GM21423 (cell line): ENCODE measurements around the gene CCDC183.

Experiments used
- ATAC-seq: cut with Tn5 transposase; IDR thresholded peaks from one replicate; pipeline ENCODE4 v1.9.1; 2021; ENCODE audit warnings: mild to moderate bottlenecking, moderate library complexity; ENCODE audit not compliant: unreplicated experiment

The CCDC183 gene

GRCh38 chr9:136847826-136848392, 51.8 kb downstream of the CCDC183 start:
- ATAC-seq, result no peak

GRCh38 chr9:136848393-136849037, 52.4 kb downstream of the CCDC183 start:
- peak; percentile 0 for ATAC-seq

DNA sequence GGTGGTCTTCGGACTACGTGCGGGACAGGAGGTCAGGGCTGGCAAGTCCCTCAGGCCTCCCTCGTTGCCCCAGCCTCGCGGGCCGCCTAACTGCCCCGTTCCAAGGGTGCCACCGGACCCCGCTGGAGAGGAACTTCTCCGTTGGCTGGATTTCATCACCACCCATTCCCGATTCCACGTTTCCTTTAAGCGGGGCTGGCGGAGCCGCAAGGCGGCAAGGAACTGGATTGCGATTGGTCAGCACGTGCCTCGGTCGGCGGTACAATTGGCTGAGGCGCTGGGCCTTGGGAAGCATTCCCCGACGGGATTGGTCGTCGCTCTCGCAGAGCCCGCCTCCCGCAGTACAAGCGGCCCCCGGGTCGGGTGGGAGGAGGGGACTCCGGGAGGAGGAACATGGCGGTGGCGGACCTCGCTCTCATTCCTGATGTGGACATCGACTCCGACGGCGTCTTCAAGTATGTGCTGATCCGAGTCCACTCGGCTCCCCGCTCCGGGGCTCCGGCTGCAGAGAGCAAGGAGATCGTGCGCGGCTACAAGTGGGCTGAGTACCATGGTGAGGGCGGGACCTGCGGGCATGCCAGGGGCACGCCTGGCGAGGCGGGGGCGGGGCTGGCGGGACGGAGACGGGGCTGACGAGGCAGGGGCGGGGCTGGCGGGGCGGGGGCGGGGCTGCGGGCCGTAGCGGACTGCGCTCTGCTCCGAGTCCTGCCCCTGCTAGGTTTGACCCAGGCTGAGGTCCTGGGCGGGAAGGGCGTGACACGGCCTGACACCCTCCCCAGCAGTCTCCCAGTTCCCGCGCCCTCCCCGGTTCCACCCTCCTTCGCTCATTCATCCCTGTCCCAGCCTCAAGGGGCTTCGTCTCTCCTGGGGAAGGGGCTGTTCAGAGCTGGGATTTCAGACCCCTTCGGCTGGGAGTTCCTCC, 53.2 kb downstream of the CCDC183 start, which contains the start of gene PHPT1:
PHPT1 (plus strand) TSS at position 372 of the 922 bp plus-strand sequence; CDS start at position 394, 22 bp downstream.
- peak; percentile 77 for ATAC-seq

DNA sequence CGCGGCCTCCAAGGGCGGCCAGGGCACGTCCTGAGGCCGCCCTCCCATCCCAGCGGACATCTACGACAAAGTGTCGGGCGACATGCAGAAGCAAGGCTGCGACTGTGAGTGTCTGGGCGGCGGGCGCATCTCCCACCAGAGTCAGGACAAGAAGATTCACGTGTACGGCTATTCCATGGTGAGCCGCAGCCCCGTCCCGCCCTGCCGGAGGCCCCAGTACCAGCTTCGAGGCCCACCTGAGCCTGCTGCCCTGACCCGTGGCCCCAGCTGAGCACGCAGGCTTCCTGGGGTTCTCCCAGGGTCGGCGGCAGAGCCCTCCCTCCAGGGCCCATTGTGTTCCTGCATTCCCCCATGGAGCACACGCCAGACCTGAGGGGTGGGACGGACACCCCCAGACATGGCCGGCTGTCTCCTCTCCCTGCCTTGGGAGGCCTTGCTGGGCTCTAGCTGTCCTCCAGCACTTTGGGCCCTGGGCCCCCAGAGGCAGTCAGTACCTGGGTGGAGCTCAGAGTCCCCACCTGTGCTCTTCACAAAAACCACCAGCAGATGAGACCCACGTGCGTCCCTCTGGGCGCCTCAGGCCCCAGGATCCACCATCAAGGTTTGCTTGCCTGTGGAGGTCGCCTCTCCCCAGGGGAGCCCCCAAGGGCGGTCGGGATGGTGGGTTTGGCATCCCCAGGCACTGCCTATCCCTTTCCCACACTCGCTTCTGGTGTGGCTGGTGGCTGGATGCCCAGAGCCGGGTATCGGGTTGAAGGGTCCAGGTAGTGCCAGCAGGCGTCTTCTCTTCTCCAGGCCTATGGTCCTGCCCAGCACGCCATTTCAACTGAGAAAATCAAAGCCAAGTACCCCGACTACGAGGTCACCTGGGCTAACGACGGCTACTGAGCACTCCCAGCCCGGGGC, 54.1 kb downstream of the CCDC183 start:
- ATAC-seq, result no peak

DNA sequence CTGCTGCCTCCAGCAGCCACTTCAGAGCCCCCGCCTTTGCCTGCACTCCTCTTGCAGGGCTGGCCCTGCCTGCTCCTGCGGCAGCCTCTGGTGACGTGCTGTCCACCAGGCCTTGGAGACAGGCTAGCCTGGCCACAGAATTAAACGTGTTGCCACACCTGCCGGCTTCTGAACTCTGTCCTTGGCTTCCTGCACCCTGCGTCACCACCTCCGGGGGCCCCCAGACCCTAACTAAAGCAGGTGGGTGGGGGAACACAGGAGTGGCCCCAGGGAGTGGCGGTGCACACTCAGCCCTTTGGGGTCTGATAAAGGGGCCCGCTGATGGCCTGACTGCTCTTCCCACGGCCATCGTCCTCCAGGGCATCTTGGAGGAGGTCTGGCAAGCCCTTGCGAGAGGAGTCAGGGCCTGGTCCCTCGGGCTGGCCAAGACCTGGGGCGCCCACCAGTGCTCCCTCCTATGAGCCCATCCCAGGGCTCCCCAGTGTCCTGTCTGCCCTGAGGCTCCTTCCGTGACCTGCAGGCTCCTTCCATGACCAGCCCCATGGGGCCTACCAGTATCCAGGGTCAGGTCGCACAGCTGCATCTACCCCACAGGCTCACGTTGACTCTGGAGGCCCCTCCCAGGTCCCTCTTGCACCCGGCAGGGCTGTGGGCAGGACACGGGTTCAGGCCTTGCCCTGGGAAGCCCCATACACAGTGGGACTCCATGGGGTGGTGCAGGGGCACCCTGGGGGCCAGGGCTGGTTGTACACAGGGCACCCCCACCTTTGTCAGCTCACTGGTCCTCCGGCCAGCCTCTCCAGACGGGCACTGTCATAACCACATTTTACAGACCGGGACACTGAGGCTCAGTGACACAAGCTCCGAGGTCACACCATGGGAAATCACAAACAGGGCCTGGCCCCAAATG, 55.0 kb downstream of the CCDC183 start:
- ATAC-seq, result no peak

- ATAC-seq, result no peak
These were observed 56.0 kb downstream of the CCDC183 start, which contains the start of gene MAMDC4 for GRCh38 chr9:136851941-136852663. TSS of gene MAMDC4 (plus strand) at chr9:136852346. CDS start at chr9:136852417, 71 bp downstream.

DNA sequence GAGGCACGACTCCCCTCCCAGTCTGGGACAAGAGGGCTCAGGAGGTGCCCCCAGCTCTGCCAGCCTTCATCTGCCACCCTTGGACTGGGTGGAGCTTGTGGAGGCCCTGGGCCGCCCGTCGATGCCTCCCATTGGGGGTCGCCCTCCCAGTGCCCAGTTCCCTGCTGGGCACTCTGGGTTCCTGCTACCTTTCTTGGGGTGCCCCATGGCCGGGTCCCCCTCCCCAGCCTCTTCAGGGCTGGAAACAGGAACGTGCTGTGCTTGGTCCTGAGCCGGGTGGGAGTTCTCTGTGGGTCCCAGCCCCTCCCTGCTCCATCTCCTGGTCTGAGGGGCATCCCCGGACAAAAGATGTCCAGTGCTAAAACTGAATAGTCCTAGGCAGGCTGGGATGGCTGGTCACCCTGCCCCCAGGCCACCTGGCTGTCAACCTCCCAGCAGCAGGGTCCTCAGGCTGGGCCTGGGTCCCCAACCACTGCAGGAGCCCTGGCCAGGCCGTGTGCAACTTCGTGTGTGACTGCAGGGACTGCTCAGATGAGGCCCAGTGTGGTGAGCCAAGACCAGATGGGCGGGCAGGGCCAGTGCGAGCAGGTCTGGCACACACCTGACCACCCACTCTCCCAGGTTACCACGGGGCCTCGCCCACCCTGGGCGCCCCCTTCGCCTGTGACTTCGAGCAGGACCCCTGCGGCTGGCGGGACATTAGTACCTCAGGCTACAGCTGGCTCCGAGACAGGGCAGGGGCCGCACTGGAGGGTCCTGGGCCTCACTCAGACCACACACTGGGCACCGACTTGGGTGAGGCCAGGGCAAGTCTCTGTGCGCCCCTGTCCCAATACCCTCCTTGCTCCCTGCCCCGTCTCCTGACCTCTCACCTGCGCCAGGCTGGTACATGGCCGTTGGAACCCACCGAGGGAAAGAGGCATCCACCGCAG, 56.8 kb downstream of the CCDC183 start:
- no peak for ATAC-seq

DNA sequence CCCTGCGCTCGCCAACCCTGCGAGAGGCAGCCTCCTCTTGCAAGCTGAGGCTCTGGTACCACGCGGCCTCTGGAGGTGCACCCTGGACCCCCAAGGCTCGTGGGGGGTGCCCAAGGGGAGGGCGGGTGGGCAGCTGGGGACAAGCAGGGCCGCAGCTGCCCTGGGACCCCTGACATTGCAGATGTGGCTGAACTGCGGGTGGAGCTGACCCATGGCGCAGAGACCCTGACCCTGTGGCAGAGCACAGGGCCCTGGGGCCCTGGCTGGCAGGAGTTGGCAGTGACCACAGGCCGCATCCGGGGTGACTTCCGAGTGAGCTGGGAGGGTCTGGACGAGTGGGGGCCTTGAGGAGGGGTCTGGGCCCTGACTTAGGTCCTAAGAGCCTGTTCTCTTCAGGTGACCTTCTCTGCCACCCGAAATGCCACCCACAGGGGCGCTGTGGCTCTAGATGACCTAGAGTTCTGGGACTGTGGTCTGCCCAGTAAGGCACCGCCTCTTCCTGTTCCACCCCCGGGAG, 57.5 kb downstream of the CCDC183 start:
- no peak for ATAC-seq

DNA sequence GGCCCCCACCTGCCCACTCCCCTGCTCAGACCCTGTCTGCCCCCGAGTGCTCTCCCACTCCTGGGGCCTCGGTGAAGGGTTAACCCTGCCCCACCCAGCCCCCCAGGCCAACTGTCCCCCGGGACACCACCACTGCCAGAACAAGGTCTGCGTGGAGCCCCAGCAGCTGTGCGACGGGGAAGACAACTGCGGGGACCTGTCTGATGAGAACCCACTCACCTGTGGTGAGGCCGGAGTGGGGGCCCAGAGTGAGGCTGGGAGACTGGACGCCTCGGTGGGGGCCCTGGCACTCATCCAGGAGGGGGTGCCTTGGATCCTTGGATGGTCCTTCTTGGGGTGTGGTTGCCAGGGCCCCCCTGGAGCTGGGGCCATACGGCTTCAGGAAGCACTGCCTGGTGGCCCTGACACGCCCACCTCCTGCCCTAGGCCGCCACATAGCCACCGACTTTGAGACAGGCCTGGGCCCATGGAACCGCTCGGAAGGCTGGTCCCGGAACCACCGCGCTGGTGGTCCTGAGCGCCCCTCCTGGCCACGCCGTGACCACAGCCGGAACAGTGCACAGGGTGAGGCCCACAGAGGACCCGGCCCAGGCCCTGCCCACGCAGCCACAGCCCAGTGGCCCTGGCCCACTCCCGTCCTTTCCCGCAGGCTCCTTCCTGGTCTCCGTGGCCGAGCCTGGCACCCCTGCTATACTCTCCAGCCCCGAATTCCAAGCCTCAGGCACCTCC, 58.1 kb downstream of the CCDC183 start:
- ATAC-seq, result no peak

DNA sequence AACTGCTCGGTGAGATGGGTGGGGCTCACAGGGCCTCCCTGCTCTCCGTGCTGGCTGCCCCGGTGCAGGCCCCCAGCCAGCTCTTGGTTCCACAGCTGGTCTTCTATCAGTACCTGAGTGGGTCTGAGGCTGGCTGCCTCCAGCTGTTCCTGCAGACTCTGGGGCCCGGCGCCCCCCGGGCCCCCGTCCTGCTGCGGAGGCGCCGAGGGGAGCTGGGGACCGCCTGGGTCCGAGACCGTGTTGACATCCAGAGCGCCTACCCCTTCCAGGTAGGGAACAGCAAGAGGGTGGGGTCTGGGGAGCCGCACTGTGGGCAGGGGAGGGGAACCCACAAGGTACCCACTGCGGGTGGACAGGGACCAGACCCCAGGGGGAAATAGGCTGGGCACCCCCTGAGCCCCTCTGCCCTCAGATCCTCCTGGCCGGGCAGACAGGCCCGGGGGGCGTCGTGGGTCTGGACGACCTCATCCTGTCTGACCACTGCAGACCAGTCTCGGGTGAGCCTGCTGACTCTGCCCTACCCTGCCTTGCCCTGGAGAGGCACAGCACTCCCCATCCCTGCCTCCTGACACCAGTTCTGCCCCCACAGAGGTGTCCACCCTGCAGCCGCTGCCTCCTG, 58.8 kb downstream of the CCDC183 start:
- no peak for ATAC-seq

GRCh38 chr9:136855461-136856078, 59.4 kb downstream of the CCDC183 start:
- no peak for ATAC-seq

DNA sequence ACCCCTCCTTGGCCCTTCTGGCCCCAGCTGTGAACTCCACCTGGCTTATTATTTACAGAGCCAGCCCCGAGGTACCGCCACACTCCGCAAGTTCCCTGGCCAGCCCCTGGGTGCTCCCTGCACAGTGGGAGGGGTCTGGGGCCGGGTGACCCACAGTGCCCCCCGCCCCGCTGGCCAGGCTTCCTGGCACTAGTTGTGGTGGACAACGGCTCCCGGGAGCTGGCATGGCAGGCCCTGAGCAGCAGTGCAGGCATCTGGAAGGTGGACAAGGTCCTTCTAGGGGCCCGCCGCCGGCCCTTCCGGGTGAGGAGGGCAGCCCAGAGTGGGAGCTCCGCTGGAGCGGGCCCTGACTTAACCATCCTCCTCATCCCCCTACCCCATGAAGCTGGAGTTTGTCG, 59.9 kb downstream of the CCDC183 start:
- no peak for ATAC-seq

- no peak for ATAC-seq
These were observed 60.5 kb downstream of the CCDC183 start for GRCh38 chr9:136856541-136857141.

GRCh38 chr9:136857166-136857565, 61.0 kb downstream of the CCDC183 start:
- ATAC-seq, result no peak
